ENCODE measurements around the gene JCAD. TPM values are rescaled to one million over a fixed set of nuclear protein-coding genes. Genes with fewer than 3 reads are reported as not detected.

Gene JCAD
- total RNA-seq, 4 donors from 2014 or later: 33.6 to 65.2 (median 53.3) TPM

DNA sequence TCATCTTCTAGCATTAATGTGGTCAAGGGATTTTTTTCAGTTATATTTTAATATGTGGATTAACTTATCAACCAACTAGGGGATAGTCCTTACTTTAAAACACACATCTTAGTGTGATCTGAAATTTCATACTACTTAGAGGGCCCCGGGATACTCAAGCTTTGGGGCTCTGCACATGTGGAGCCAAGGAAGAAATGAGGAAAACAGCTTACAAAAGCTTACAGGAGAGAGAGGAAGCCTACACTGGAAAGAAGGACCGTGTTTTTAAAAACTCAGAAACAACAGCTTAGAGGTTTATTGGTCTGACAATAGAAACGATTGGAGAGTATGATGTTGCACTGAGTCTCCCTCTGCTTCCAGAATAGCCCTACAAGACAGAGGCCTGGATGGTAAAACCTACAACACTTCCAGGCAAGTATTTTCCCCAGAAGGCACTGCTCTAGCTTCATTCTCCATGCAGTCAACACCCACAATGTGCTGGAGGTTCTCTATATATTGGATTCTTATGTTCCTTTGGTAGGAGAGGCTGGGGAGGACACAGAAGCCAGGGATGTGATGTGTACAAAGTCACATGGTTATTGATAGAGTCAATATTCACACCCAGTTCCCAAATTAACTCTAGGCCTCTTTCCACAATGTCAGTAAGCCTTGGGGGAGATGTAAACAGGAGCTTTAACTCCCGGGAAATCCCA is 47.3 kb downstream of the JCAD start:
- H3K4me3 ChIP-seq: no peak overlapping the region
- no peak overlapping the region for H3K27ac ChIP-seq (replicated peaks in 1 of 4)
- peaks cover 19 to 33% (median 24%) of the 10 kb centered on the region in 4 donors for H3K4me1 ChIP-seq
- WGBS: 57% methylated on average over 4 of the region's 4 CpGs
- H3K36me3 ChIP-seq: peaks cover 0 to 9% (median under 1%) of the 10 kb centered on the region in 4 donors
- H3K9me3 ChIP-seq: no peaks in the 10 kb centered on the region
- TF ChIP-seq, protein P1, sequence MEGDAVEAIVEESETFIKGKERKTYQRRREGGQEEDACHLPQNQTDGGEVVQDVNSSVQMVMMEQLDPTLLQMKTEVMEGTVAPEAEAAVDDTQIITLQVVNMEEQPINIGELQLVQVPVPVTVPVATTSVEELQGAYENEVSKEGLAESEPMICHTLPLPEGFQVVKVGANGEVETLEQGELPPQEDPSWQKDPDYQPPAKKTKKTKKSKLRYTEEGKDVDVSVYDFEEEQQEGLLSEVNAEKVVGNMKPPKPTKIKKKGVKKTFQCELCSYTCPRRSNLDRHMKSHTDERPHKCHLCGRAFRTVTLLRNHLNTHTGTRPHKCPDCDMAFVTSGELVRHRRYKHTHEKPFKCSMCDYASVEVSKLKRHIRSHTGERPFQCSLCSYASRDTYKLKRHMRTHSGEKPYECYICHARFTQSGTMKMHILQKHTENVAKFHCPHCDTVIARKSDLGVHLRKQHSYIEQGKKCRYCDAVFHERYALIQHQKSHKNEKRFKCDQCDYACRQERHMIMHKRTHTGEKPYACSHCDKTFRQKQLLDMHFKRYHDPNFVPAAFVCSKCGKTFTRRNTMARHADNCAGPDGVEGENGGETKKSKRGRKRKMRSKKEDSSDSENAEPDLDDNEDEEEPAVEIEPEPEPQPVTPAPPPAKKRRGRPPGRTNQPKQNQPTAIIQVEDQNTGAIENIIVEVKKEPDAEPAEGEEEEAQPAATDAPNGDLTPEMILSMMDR (IDR thresholded peaks at IDR 0.05): no peak
- no peak for TF ChIP-seq POLR2AphosphoS5 (IDR thresholded peaks at IDR 0.05)
- DNase-seq (ENCODE audit: extremely low spot score): no peak
- intact Hi-C loops (cut with DNase I): no loop called here
- no peaks in the 10 kb centered on the region for H3K27me3 ChIP-seq

DNA sequence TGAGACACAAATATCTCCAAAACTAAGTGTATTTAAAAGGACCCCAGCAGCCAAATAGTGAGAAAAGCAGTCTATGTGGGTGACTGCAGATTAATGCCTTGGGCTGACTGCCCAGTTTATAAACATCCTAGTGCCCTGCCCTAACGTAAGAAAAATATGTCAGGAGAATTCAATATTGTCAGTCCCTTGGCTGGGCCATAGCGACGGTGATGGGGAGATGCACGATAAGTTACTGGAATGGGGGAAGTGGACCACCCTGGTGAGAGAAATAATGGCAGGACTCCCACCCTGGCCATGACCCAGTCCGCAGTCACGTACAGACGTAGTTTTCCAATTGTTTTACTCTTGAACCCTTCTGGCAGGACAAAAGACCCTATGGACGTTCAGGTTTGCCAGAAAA is 48.0 kb downstream of the JCAD start:
- intact Hi-C loops (cut with DNase I): no loop called here
- 17% methylated on average over 8 of the region's 8 CpGs for WGBS
- H3K27me3 ChIP-seq: no peaks in the 10 kb centered on the region
- H3K4me3 ChIP-seq: no peak overlapping the region
- peaks cover 0 to 9% (median 0%) of the 10 kb centered on the region in 4 donors for H3K36me3 ChIP-seq
- H3K27ac ChIP-seq (replicated peaks in 1 of 4): no peak overlapping the region
- peaks cover 19 to 33% (median 24%) of the 10 kb centered on the region in 4 donors for H3K4me1 ChIP-seq
- no peak for TF ChIP-seq POLR2A (IDR thresholded peaks at IDR 0.05; ENCODE audit: low read depth)
- TF ChIP-seq, protein P1 (IDR thresholded peaks at IDR 0.05): no peak
- no peak for TF ChIP-seq POLR2AphosphoS5 (IDR thresholded peaks at IDR 0.05)
- no peak for TF ChIP-seq EP300 (IDR thresholded peaks at IDR 0.05)
- DNase-seq (ENCODE audit: extremely low spot score): no peak
- H3K9me3 ChIP-seq: no peaks in the 10 kb centered on the region

DNA sequence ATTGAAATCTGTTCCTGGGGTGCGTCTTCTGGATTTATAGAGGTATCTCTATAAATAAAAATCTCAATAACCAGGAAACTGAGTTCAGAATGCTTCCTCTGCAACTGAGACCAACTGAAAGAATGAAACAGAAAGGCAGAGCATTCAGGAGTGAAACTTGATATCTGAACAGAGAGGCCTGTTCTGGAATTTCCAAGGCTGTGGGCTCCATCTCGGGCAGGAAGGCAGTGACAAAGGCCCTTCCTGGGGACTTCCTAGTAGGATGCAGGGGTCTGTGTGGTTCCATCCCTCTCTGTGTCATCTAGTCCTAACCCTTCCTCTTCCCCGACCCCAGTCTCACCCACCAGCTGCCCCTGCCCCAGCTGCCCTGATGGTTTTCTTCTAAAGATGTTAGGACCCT is 52.0 kb downstream of the JCAD start:
- intact Hi-C loops (cut with DNase I): loop anchor here (10.0 kb wide), 2 partner anchors 237 to 273 kb away; no protein-coding TSS in a partner anchor
- no peaks in the 10 kb centered on the region for H3K36me3 ChIP-seq

DNA sequence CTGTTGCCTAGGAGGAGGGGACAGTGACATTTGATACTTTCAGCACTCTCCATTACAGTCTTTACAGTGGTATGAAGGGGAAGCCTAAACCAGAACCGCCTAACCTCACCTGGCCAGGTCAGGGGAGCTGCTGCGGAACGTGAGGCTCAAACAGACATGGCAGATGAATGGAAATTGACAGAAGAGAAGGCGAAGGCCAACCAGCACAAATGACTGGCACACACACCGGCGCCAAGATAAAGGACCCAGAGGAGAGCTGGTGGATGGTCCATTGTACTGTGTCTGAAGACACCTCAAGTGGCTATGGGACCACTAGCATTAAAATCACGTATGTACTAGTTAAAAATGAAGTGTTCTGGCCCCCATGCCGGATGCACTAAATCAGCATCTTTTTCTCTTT is 53.0 kb downstream of the JCAD start:
- Histone ChIP-seq H3K4me1 (peaks cover 12 to 26% (median 19%) of the 10 kb centered on the region in 4 donors), H3K27ac (replicated peaks in 1 of 4) (no peak overlapping the region), H3K27me3 (no peaks in the 10 kb centered on the region), H3K36me3 (no peaks in the 10 kb centered on the region), H3K4me3 (no peak overlapping the region), H3K9me3 (no peaks in the 10 kb centered on the region)
- DNase-seq (ENCODE audit: extremely low spot score): no peak
- 93% methylated on average over 8 of the region's 8 CpGs for WGBS
- TF ChIP-seq POLR2AphosphoS5 (IDR thresholded peaks at IDR 0.05): no peak
- TF ChIP-seq POLR2A (IDR thresholded peaks at IDR 0.05; ENCODE audit: low read depth): no peak
- TF ChIP-seq EP300 (IDR thresholded peaks at IDR 0.05): no peak
- TF ChIP-seq, protein P1 (IDR thresholded peaks at IDR 0.05): no peak
- intact Hi-C loops (cut with DNase I): loop anchor here (10.0 kb wide), 2 partner anchors 238 to 272 kb away; no protein-coding TSS in a partner anchor

More for the DNA sequence above, 52.0 kb downstream of the JCAD start:
- 85% methylated on average over 3 of the region's 3 CpGs for WGBS
- no peak for DNase-seq (ENCODE audit: extremely low spot score)
- Histone ChIP-seq H3K27me3 (no peaks in the 10 kb centered on the region), H3K4me1 (peaks cover 6 to 22% (median 15%) of the 10 kb centered on the region in 4 donors), H3K4me3 (no peak overlapping the region), H3K9me3 (no peaks in the 10 kb centered on the region), H3K27ac (replicated peaks in 1 of 4) (no peak overlapping the region)
- TF ChIP-seq POLR2AphosphoS5 (IDR thresholded peaks at IDR 0.05): no peak
- TF ChIP-seq, protein P1 (IDR thresholded peaks at IDR 0.05): no peak
- TF ChIP-seq EP300 (IDR thresholded peaks at IDR 0.05): no peak
- no peak for TF ChIP-seq POLR2A (IDR thresholded peaks at IDR 0.05; ENCODE audit: low read depth)

Data from esophagus muscularis mucosa (tissue), 4 donors.